CD14-positive monocyte (primary cell): ENCODE measurements around the gene CIROP. TPM values are rescaled to one million over a fixed set of nuclear protein-coding genes. Genes with fewer than 3 reads are reported as not detected.

Experiments used
- DNase-seq, 3 donors: peaks; one replicate each; pipeline ENCODE4 v3.0.0-alpha.2; 2011 to 2022
- H2AFZ ChIP-seq: 2 replicates; pipeline ENCODE4 v1.6.0; 2012; ENCODE audit warnings: mild to moderate bottlenecking, low read depth, low read length, inconsistent platforms; ENCODE audit not compliant: insufficient read depth, poor library complexity, severe bottlenecking
- H3K27ac ChIP-seq, 2 donors: 1 replicate in 1 of 2; 2 replicates in 1 of 2; pipeline ENCODE4 v1.5.1; 2012 to 2013; ENCODE audit warnings: low read length in 2 of 2, control low read depth in 1 of 2, inconsistent platforms in 1 of 2, low read depth in 1 of 2, mild to moderate bottlenecking in 1 of 2
- H3K27me3 ChIP-seq, 2 donors: one replicate each; pipeline versions ENCODE4 v1.6.0 to v1.6.1; 2011 to 2013; ENCODE audit warnings: low read length in 2 of 2; ENCODE audit not compliant: control insufficient read depth in 2 of 2, insufficient read depth in 2 of 2
- H3K36me3 ChIP-seq, 2 donors: replicated peaks in 1 of 2; 1 replicate in 1 of 2; 2 replicates in 1 of 2; pipeline versions ENCODE4 v1.5.1 to v1.6.1; 2012 to 2013; ENCODE audit warnings: low read length in 2 of 2, control low read depth in 1 of 2, inconsistent platforms in 1 of 2, mild to moderate bottlenecking in 1 of 2; ENCODE audit not compliant: insufficient read depth in 2 of 2, control insufficient read depth in 1 of 2
- H3K4me1 ChIP-seq, 2 donors: 1 replicate in 1 of 2; 2 replicates in 1 of 2; pipeline versions ENCODE4 v1.5.1 to v1.6.1; 2012 to 2013; ENCODE audit warnings: low read length in 2 of 2, control low read depth in 1 of 2, inconsistent platforms in 1 of 2, mild to moderate bottlenecking in 1 of 2, moderate library complexity in 1 of 2; ENCODE audit not compliant: insufficient read depth in 2 of 2, control insufficient read depth in 1 of 2
- H3K4me2 ChIP-seq: replicated peaks from 2 replicates; pipeline ENCODE3; 2012; ENCODE audit warnings: low read length, moderate library complexity, mild to moderate bottlenecking; ENCODE audit not compliant: poor library complexity, severe bottlenecking; ENCODE audit errors: extremely low read depth
- H3K4me3 ChIP-seq, 3 experiments: fragments of 200-600 bp in 1 of 3; sonication (generic) in 1 of 3; replicated peaks in 1 of 3; 1 replicate in 2 of 3; 2 replicates in 1 of 3; pipeline ENCODE4 v1.5.1; 2011 to 2013; ENCODE audit warnings: low read length in 3 of 3, mild to moderate bottlenecking in 3 of 3, control low read depth in 2 of 3, low read depth in 2 of 3, inconsistent platforms in 1 of 3, moderate library complexity in 1 of 3
- H3K79me2 ChIP-seq: 2 replicates; pipeline ENCODE4 v1.6.0; 2012; ENCODE audit warnings: mild to moderate bottlenecking, control low read depth, inconsistent platforms, low read length, moderate library complexity; ENCODE audit not compliant: insufficient read depth
- H3K9ac ChIP-seq: 2 replicates; pipeline ENCODE4 v1.6.0; 2017; ENCODE audit warnings: low read length, mild to moderate bottlenecking; ENCODE audit not compliant: insufficient read depth, poor library complexity, severe bottlenecking
- H3K9me3 ChIP-seq, 2 donors: replicated peaks in 1 of 2; 1 replicate in 1 of 2; 2 replicates in 1 of 2; pipeline versions ENCODE4 v1.5.1 to v1.6.1; 2012 to 2013; ENCODE audit warnings: low read length in 2 of 2, control low read depth in 1 of 2; ENCODE audit not compliant: control insufficient read depth in 1 of 2, insufficient read depth in 1 of 2
- H4K20me1 ChIP-seq: 2 replicates; pipeline ENCODE4 v1.6.0; 2012; ENCODE audit warnings: mild to moderate bottlenecking, low read length, control low read depth, moderate library complexity; ENCODE audit not compliant: insufficient read depth
- H3K27ac Mint-ChIP-seq, 7 donors: one replicate each; pipeline ENCODE4 v1.8.0; 2020; ENCODE audit warnings: mild to moderate bottlenecking in 7 of 7, mixed read lengths in 7 of 7, moderate library complexity in 6 of 7, inconsistent platforms in 2 of 7
- H3K27me3 Mint-ChIP-seq, 3 donors: one replicate each; pipeline ENCODE4 v1.8.0; 2021 to 2022; ENCODE audit warnings: low read depth in 3 of 3, mild to moderate bottlenecking in 3 of 3, mixed read lengths in 3 of 3, moderate library complexity in 3 of 3, inconsistent platforms in 1 of 3
- H3K36me3 Mint-ChIP-seq, 2 donors: one replicate each; pipeline ENCODE4 v1.8.0; 2020; ENCODE audit warnings: mixed read lengths in 2 of 2, inconsistent platforms in 1 of 2, mild to moderate bottlenecking in 1 of 2
- H3K4me1 Mint-ChIP-seq: one replicate; pipeline ENCODE4 v1.8.0; 2020; ENCODE audit warnings: mild to moderate bottlenecking, mixed read lengths
- H3K4me3 Mint-ChIP-seq, 2 donors: one replicate each; pipeline ENCODE4 v1.8.0; 2020; ENCODE audit warnings: mild to moderate bottlenecking in 2 of 2, mixed read lengths in 2 of 2, moderate library complexity in 1 of 2
- H3K9me3 Mint-ChIP-seq, 7 donors: one replicate each; pipeline ENCODE4 v1.8.0; 2020 to 2022; ENCODE audit warnings: mixed read lengths in 7 of 7, mild to moderate bottlenecking in 6 of 7, moderate library complexity in 6 of 7, inconsistent platforms in 2 of 7
- CTCF ChIP-seq: fragments of 200-600 bp; IDR thresholded peaks from one replicate; pipeline ENCODE4 v1.8.0; 2022; ENCODE audit warnings: antibody characterized with exemption, mild to moderate bottlenecking
- WGBS: methylation state at CpG from one replicate; pipeline ENCODE4 v1.1.5; 2013; ENCODE audit warnings: missing lambda C conversion rate; ENCODE audit not compliant: insufficient coverage; 5-methylcytosine and 5-hydroxymethylcytosine counted together
- intact Hi-C, 2 donors: fragments of 100-400 bp; cut with micrococcal nuclease; formaldehyde crosslinking; loops; one replicate each; pipeline versions ENCODE4 v1.15.0 to v1.15.1; 2023
- polyA plus RNA-seq, 3 donors: library from polyadenylated mRNA; depleted of rRNA in 1 of 3; unstranded in 2 of 3; stranded (reverse) in 1 of 3; fragments of 300-500 nt in 2 of 3; fragments of >200 nt in 1 of 3; fragmentation: Illumina TruSeq in 2 of 3; gene quantifications; 1 replicate in 2 of 3; 2 replicates in 1 of 3; pipeline ENCODE4 v1.2.3, GENCODE V29; 2012 to 2021

CIROP gene
- polyA plus RNA-seq, 3 donors = not detected

DNA sequence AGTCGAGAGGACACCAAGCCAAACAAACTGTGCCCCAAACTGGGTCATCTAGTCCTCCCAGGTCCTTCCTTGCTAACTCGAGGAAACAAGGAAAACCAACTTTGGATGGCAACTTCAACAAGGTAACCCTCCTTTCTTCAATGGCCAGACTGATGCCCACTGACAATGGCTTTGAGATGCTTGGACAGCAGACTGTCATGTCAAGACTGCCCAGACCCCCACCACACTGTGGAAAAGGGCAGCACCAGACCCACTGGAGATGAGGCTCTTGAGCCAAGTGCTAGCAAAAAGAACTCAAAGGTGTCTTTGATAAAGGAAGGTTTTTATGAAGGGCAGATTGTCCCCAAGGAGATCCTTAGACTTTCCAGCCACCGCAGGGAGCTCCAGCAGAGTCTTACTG is 38.4 kb downstream of the CIROP start:
- H3K27ac Mint-ChIP-seq = peak overlapping the region in 1 of 7 donors; percentile 27
- Histone ChIP-seq H3K4me3 (no peak overlapping the region), H3K9me3 (no peaks in the 10 kb centered on the region), H3K9ac (no peak overlapping the region), H3K4me1 (peaks cover 22 to 26% of the 10 kb centered on the region in 2 donors), H4K20me1 (peaks cover 82% of the 10 kb centered on the region), H2AFZ (no peak overlapping the region), H3K4me2 (no peak overlapping the region), H3K27me3 (no peaks in the 10 kb centered on the region), H3K79me2 (peaks cover 47% of the 10 kb centered on the region), H3K27ac (no peak overlapping the region), H3K36me3 (peaks cover 64 to 80% of the 10 kb centered on the region in 2 donors)
- H3K4me3 Mint-ChIP-seq = no peak overlapping the region
- intact Hi-C loops = loop anchor here in 1 of 2 donors (5.0 kb wide), 2 partner anchors 41 to 121 kb away; no protein-coding TSS in a partner anchor
- peaks cover 75 to 81% of the 10 kb centered on the region in 2 donors for H3K36me3 Mint-ChIP-seq
- DNase-seq = no peak
- peaks cover 25% of the 10 kb centered on the region for H3K4me1 Mint-ChIP-seq
- H3K9me3 Mint-ChIP-seq = peaks cover 0 to 1% (median 0%) of the 10 kb centered on the region in 7 donors
- TF ChIP-seq CTCF = no peak
- 93% methylated on average over 2 of the region's 3 CpGs for WGBS
- H3K27me3 Mint-ChIP-seq = peaks cover 0 to 4% (median 0%) of the 10 kb centered on the region in 3 donors

GRCh38 chr14:23063601-23064000 is 41.2 kb downstream of the CIROP start:
- H3K9ac ChIP-seq = no peak overlapping the region
- intact Hi-C loops = no loop called here
- peaks cover 29% of the 10 kb centered on the region for H3K79me2 ChIP-seq
- no peak overlapping the region for H3K4me2 ChIP-seq
- H3K4me3 Mint-ChIP-seq = no peak overlapping the region
- H3K4me3 ChIP-seq = no peak overlapping the region
- H3K4me1 ChIP-seq = peaks cover 0 to 1% of the 10 kb centered on the region in 2 donors
- H3K9me3 Mint-ChIP-seq = peaks cover 0 to 1% (median 0%) of the 10 kb centered on the region in 7 donors
- no peak overlapping the region for H2AFZ ChIP-seq
- peaks cover 90 to 98% of the 10 kb centered on the region in 2 donors for H3K36me3 Mint-ChIP-seq
- H3K27ac Mint-ChIP-seq = peak overlapping the region in 1 of 7 donors; percentile 3
- peaks cover 72% of the 10 kb centered on the region for H4K20me1 ChIP-seq
- no peak for TF ChIP-seq CTCF
- peak overlapping the region in 1 of 2 donors; percentile 28 for H3K27ac ChIP-seq
- H3K27me3 Mint-ChIP-seq = peaks cover 1 to 4% (median 1%) of the 10 kb centered on the region in 3 donors
- no peaks in the 10 kb centered on the region for H3K9me3 ChIP-seq
- peaks cover 84 to 99% of the 10 kb centered on the region in 2 donors for H3K36me3 ChIP-seq
- DNase-seq = no peak
- 100% methylated on average over 1 of the region's 5 CpGs for WGBS
- H3K4me1 Mint-ChIP-seq = peaks cover 2% of the 10 kb centered on the region
- H3K27me3 ChIP-seq = no peaks in the 10 kb centered on the region
